Left ventricle myocardium inferior (tissue), 1 donor: Measurements from ENCODE around the gene UBL7. TPM values are rescaled to one million over a fixed set of nuclear protein-coding genes. Genes with fewer than 3 reads are reported as not detected.

Experiments
- DNase-seq: peaks from one replicate; pipeline ENCODE4 v3.0.0-alpha.2; 2020
- H3K27ac ChIP-seq: fragments of 200-600 bp; replicated peaks from 2 replicates; pipeline ENCODE4 v1.8.0; 2021
- H3K27me3 ChIP-seq: fragments of 200-600 bp; 2 replicates; pipeline ENCODE4 v1.8.0; 2021; ENCODE audit warnings: low read depth
- H3K36me3 ChIP-seq: fragments of 200-600 bp; 2 replicates; pipeline ENCODE4 v1.8.0; 2021
- H3K4me1 ChIP-seq: fragments of 200-600 bp; 2 replicates; pipeline ENCODE4 v1.8.0; 2021
- H3K4me3 ChIP-seq: fragments of 200-600 bp; 2 replicates; pipeline ENCODE4 v1.8.0; 2021; ENCODE audit warnings: mild to moderate bottlenecking, moderate library complexity
- H3K9me3 ChIP-seq: fragments of 200-600 bp; replicated peaks from 2 replicates; pipeline ENCODE4 v1.8.0; 2021
- intact Hi-C: fragments of 100-400 bp; cut with micrococcal nuclease; formaldehyde crosslinking; loops from one replicate; pipeline ENCODE4 v1.11.0; 2022
- total RNA-seq: library from RNA; stranded (reverse); fragmentation: NEBNext Ultra II Directional; extraction: Animal tissue kit (Norgen Biotek cat#: 25700); gene quantifications from one replicate; pipeline ENCODE4 v1.2.1, GENCODE V29; 2021
- TF ChIP-seq, protein P1 (sequence below): fragments of 200-600 bp; IDR thresholded peaks from 2 replicates; pipeline ENCODE4 v1.8.0; 2021; ENCODE audit warnings: antibody characterized with exemption, mild to moderate bottlenecking, borderline replicate concordance
- donor health status: DM: no; HTN: yes; CAD: no; lungs with severe emphysema.

The UBL7 gene
- total RNA-seq, 1 donor from 2014 or later, result 52.3 TPM

- Histone ChIP-seq H3K27ac (peak overlapping the region; percentile 30), H3K4me1 (peaks cover 52% of the 10 kb centered on the region), H3K4me3 (no peak overlapping the region), H3K36me3 (no peaks in the 10 kb centered on the region), H3K9me3 (no peaks in the 10 kb centered on the region), H3K27me3 (no peaks in the 10 kb centered on the region)
- TF ChIP-seq, protein P1, sequence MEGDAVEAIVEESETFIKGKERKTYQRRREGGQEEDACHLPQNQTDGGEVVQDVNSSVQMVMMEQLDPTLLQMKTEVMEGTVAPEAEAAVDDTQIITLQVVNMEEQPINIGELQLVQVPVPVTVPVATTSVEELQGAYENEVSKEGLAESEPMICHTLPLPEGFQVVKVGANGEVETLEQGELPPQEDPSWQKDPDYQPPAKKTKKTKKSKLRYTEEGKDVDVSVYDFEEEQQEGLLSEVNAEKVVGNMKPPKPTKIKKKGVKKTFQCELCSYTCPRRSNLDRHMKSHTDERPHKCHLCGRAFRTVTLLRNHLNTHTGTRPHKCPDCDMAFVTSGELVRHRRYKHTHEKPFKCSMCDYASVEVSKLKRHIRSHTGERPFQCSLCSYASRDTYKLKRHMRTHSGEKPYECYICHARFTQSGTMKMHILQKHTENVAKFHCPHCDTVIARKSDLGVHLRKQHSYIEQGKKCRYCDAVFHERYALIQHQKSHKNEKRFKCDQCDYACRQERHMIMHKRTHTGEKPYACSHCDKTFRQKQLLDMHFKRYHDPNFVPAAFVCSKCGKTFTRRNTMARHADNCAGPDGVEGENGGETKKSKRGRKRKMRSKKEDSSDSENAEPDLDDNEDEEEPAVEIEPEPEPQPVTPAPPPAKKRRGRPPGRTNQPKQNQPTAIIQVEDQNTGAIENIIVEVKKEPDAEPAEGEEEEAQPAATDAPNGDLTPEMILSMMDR, result no peak
- peak; percentile 38 for DNase-seq
- intact Hi-C loops, result no loop called here
Measured at GRCh38 chr15:74420193-74420905, 40.6 kb downstream of the UBL7 start.

GRCh38 chr15:74419432-74419831, 41.5 kb downstream of the UBL7 start:
- TF ChIP-seq, protein P1, result no peak
- no peak for DNase-seq
- intact Hi-C loops, result no loop called here
- Histone ChIP-seq H3K9me3 (no peaks in the 10 kb centered on the region), H3K27me3 (no peaks in the 10 kb centered on the region), H3K36me3 (no peaks in the 10 kb centered on the region), H3K4me3 (no peak overlapping the region), H3K4me1 (peaks cover 52% of the 10 kb centered on the region), H3K27ac (no peak overlapping the region)

DNA sequence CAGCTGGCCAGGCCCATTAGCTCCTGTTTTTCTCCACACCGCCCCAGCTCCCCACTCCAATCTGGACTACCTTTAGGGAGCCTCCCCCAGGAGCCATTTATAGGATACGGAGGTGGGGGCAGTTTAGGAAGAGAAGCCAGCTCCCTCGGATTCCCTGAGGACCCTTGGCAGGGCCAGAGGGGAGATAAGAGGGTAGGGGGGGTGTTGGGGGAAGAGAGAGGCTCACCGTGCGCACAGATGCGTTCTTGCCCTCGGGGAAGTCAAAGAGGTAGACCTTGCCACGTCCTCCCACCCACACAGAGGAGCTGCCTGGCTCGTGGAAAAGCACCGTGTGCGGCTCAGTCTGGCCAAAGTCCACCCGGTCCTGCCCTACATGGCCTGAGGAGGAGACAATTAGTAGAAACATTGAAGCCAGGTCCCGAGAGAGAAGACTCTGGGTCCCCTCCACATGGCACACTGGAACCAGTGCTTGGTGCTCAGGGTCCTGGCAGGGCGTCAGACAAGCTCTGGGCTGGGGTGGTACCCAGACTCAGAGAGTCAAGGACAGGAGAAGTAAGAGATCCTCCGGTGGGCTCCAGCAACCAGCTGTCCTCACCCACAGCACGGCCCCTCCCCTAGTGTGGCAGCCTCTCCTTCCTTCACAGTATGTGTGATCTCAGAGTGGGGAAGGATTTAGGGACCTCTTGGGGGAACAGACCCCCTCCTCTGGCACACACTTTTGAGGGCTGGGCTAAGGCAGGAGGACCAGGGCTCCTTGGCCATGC, 42.2 kb downstream of the UBL7 start:
- no peak overlapping the region for H3K4me3 ChIP-seq
- H3K27ac ChIP-seq, result no peak overlapping the region
- intact Hi-C loops, result no loop called here
- peaks cover 48% of the 10 kb centered on the region for H3K4me1 ChIP-seq
- H3K9me3 ChIP-seq, result no peaks in the 10 kb centered on the region
- H3K27me3 ChIP-seq, result no peaks in the 10 kb centered on the region
- DNase-seq, result no peak
- no peaks in the 10 kb centered on the region for H3K36me3 ChIP-seq
- TF ChIP-seq, protein P1, result no peak

DNA sequence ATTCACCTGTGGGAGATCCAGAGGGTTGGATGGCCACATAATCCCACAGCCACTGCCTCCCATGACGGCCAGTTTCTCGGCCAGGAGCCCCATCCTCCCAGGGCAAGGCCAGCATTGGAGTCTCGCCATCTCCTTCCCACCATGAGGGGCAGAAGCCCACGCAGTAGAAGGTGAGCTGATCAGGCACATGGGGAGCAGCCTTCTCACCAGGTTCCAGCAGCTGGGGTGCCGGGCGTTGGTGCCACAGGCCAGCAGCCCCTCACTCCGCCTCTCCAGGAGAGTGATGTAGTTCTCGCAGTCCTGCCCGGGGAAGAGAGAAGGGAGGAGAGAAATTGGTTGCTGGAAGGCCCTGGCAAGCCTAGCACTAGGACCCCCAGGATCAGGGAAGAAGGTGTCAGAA, 43.3 kb downstream of the UBL7 start:
- intact Hi-C loops, result no loop called here
- peaks cover 37% of the 10 kb centered on the region for H3K4me1 ChIP-seq
- no peaks in the 10 kb centered on the region for H3K27me3 ChIP-seq
- no peak overlapping the region for H3K4me3 ChIP-seq
- H3K9me3 ChIP-seq, result no peaks in the 10 kb centered on the region
- no peak overlapping the region for H3K27ac ChIP-seq
- no peaks in the 10 kb centered on the region for H3K36me3 ChIP-seq
- TF ChIP-seq, protein P1, result no peak
- no peak for DNase-seq

DNA sequence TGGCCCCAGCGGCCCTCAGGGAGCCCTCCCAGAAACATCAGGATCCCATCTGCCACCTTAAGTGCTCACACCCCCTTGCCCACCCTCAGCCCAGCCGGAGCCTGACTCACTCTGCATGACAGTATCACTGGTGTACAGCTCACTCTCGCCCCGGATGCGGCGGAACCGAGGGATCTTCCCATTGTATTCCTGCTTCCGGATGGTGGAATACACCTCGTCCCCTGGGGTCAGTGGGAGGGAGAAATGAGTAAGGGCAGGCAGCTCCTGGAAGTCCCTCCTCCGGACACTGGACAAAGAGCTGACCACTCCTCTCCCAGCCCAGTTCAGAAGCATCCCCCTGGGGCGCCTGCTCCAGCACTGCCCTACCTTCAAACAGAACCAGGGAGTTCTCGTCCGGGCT, 43.7 kb downstream of the UBL7 start:
- peak overlapping the region; percentile 57 for H3K27ac ChIP-seq
- TF ChIP-seq, protein P1, result no peak
- intact Hi-C loops, result no loop called here
- no peaks in the 10 kb centered on the region for H3K36me3 ChIP-seq
- H3K27me3 ChIP-seq, result no peaks in the 10 kb centered on the region
- no peak overlapping the region for H3K4me3 ChIP-seq
- no peaks in the 10 kb centered on the region for H3K9me3 ChIP-seq
- peak; percentile 35 for DNase-seq
- H3K4me1 ChIP-seq, result peaks cover 37% of the 10 kb centered on the region
